Measurements from ENCODE around the gene STKLD1.

The STKLD1 gene

GRCh38 chr9:133367221-133367620 is 8.9 kb upstream of the STKLD1 start:
- no peak overlapping the region for H3K4me2 ChIP-seq (ENCODE audit: low read length)
- H2AFZ ChIP-seq, result no peak overlapping the region
- no peak overlapping the region for H3K4me3 ChIP-seq (ENCODE audit: low read depth, low read length)
- H3K36me3 ChIP-seq (ENCODE audit: control insufficient read depth, insufficient read depth, low read length), result no peaks in the 10 kb centered on the region
- no peak overlapping the region for H3K9ac ChIP-seq
- H3K27ac ChIP-seq, result peak overlapping the region; percentile 57
- no peak for TF ChIP-seq CTCF (IDR thresholded peaks at IDR 0.05)
- no peaks in the 10 kb centered on the region for H3K27me3 ChIP-seq (ENCODE audit: control insufficient read depth, insufficient read depth, low read length)
- H3K4me1 ChIP-seq, result peaks cover 19% of the 10 kb centered on the region
- H3K79me2 ChIP-seq, result peaks cover 30% of the 10 kb centered on the region
- no peaks in the 10 kb centered on the region for H3K9me3 ChIP-seq (ENCODE audit: control insufficient read depth, low read length)

- H3K4me2 ChIP-seq (ENCODE audit: low read length), result peak overlapping the region; percentile 23
- no peak overlapping the region for H3K4me3 ChIP-seq (ENCODE audit: low read depth, low read length)
- H3K4me1 ChIP-seq, result peaks cover 19% of the 10 kb centered on the region
- no peaks in the 10 kb centered on the region for H3K36me3 ChIP-seq (ENCODE audit: control insufficient read depth, insufficient read depth, low read length)
- H3K27ac ChIP-seq, result peak overlapping the region; percentile 57
- no peak overlapping the region for H2AFZ ChIP-seq
- peaks cover 33% of the 10 kb centered on the region for H3K79me2 ChIP-seq
- H3K27me3 ChIP-seq (ENCODE audit: control insufficient read depth, insufficient read depth, low read length), result no peaks in the 10 kb centered on the region
- no peak overlapping the region for H3K9ac ChIP-seq
- no peaks in the 10 kb centered on the region for H3K9me3 ChIP-seq (ENCODE audit: control insufficient read depth, low read length)
- TF ChIP-seq CTCF (IDR thresholded peaks at IDR 0.05), result no peak
Measured at GRCh38 chr9:133367778-133368177, 8.4 kb upstream of the STKLD1 start.

- Histone ChIP-seq H3K27ac (peak overlapping the region; percentile 57), H3K36me3 (ENCODE audit: control insufficient read depth, insufficient read depth, low read length) (no peaks in the 10 kb centered on the region), H3K4me3 (ENCODE audit: low read depth, low read length) (peak overlapping the region; percentile 19), H3K79me2 (peaks cover 39% of the 10 kb centered on the region), H3K4me1 (peaks cover 19% of the 10 kb centered on the region), H3K4me2 (ENCODE audit: low read length) (peak overlapping the region; percentile 48), H3K9ac (no peak overlapping the region), H3K9me3 (ENCODE audit: control insufficient read depth, low read length) (no peaks in the 10 kb centered on the region), H2AFZ (no peak overlapping the region), H3K27me3 (ENCODE audit: control insufficient read depth, insufficient read depth, low read length) (no peaks in the 10 kb centered on the region)
- no peak for TF ChIP-seq CTCF (IDR thresholded peaks at IDR 0.05)
Measured at GRCh38 chr9:133368249-133368881, 7.8 kb upstream of the STKLD1 start.

GRCh38 chr9:133369422-133369821 is 6.7 kb upstream of the STKLD1 start:
- no peaks in the 10 kb centered on the region for H3K36me3 ChIP-seq (ENCODE audit: control insufficient read depth, insufficient read depth, low read length)

More at GRCh38 chr9:133369422-133369821, 6.7 kb upstream of the STKLD1 start:
- H3K9me3 ChIP-seq (ENCODE audit: control insufficient read depth, low read length), result no peaks in the 10 kb centered on the region
- no peak overlapping the region for H2AFZ ChIP-seq
- H3K4me2 ChIP-seq (ENCODE audit: low read length), result no peak overlapping the region
- H3K27me3 ChIP-seq (ENCODE audit: control insufficient read depth, insufficient read depth, low read length), result no peaks in the 10 kb centered on the region
- no peak for TF ChIP-seq CTCF (IDR thresholded peaks at IDR 0.05)
- peaks cover 19% of the 10 kb centered on the region for H3K4me1 ChIP-seq
- H3K9ac ChIP-seq, result no peak overlapping the region
- no peak overlapping the region for H3K27ac ChIP-seq
- H3K4me3 ChIP-seq (ENCODE audit: low read depth, low read length), result no peak overlapping the region
- peaks cover 39% of the 10 kb centered on the region for H3K79me2 ChIP-seq
